HCT116 (cell line): ENCODE data around the gene RPS17. TPM values are rescaled to one million over a fixed set of nuclear protein-coding genes. Genes with fewer than 3 reads are reported as not detected.

Experiments
- ATAC-seq: fragments of 200-7000 bp; cut with Tn5 transposase; 2 replicates; pipeline ENCODE4 v1.9.1; 2020; ENCODE audit warnings: mild to moderate bottlenecking, moderate library complexity
- BruUV-seq: library from RNA; stranded (reverse); fragments of 400-500 nt; replicated peaks from 2 replicates; lab custom pipeline; 2021; lab: Mats Ljungman, UMichigan
- CTCF ChIA-PET: fragments of 300-600 bp; sonication (Branson Sonifier 250); formaldehyde crosslinking; loops from one replicate; lab custom pipeline; 2021; ENCODE audit warnings: antibody characterized with exemption; lab: Charles Lee
- POLR2A ChIA-PET: fragments of 300-600, 350-600 bp; sonication (Branson Sonifier 250); formaldehyde crosslinking; loops from one replicate; lab custom pipeline; 2021; ENCODE audit warnings: antibody characterized with exemption; lab: Charles Lee
- RAD21 ChIA-PET, 2 experiments: fragments of 300-600 bp; sonication (Branson Sonifier 250); formaldehyde crosslinking; loops; one replicate each; lab custom pipeline; 2023; ENCODE audit warnings: low total read pairs in 2 of 2; ENCODE audit not compliant: uncharacterized antibody in 2 of 2, unreplicated experiment in 2 of 2, low non-redundant PET in 1 of 2; lab: Charles Lee
- DNase-seq: peaks from one replicate; pipeline ENCODE4 v3.0.0-alpha.2; 2010; ENCODE audit warnings: low read depth, low spot score
- H2AFZ ChIP-seq: fragments of 200-600 bp; shearing (Covaris generic), sonication (generic); 2 replicates; pipeline ENCODE4 v1.6.1; 2017; ENCODE audit warnings: low read depth, mixed run types, mixed read lengths, antibody characterized with exemption, low read length; ENCODE audit not compliant: poor library complexity, severe bottlenecking
- H3K27ac ChIP-seq: 2 replicates; pipeline ENCODE4 v1.5.1; 2012; ENCODE audit warnings: low read depth, low read length
- H3K27me3 ChIP-seq: fragments of 200-600 bp; sonication (generic); 2 replicates; pipeline ENCODE4 v1.6.1; 2016; ENCODE audit warnings: mixed run types, low read length, mixed read lengths; ENCODE audit not compliant: insufficient read depth
- H3K36me3 ChIP-seq, 2 experiments: fragments of 200-500 bp in 1 of 2; fragments of 200-600 bp in 1 of 2; sonication (Bioruptor generic) in 1 of 2; sonication (generic) in 1 of 2; 2 replicates each; pipeline versions ENCODE4 v1.5.1 to v1.6.1; 2014 to 2016; ENCODE audit warnings: low read length in 2 of 2, inconsistent platforms in 1 of 2, mixed read lengths in 1 of 2, mixed run types in 1 of 2; ENCODE audit not compliant: insufficient read depth in 2 of 2, control insufficient read depth in 1 of 2
- H3K4me1 ChIP-seq, 2 experiments: fragments of 200-600 bp in 1 of 2; sonication (generic) in 1 of 2; 2 replicates each; pipeline versions ENCODE4 v1.5.1 to v1.6.1; 2012 to 2017; ENCODE audit warnings: low read length in 2 of 2, inconsistent platforms in 1 of 2, mild to moderate bottlenecking in 1 of 2, mixed read lengths in 1 of 2, mixed run types in 1 of 2, moderate library complexity in 1 of 2; ENCODE audit not compliant: insufficient read depth in 2 of 2, control insufficient read depth in 1 of 2
- H3K4me2 ChIP-seq: fragments of 200-600 bp; sonication (generic); 2 replicates; pipeline ENCODE4 v1.6.1; 2017; ENCODE audit warnings: mixed run types, low read length, mixed read lengths
- H3K4me3 ChIP-seq, 2 experiments: fragments of 200-600 bp in 1 of 2; sonication (generic) in 1 of 2; replicated peaks in 1 of 2; 2 replicates each; pipeline ENCODE4 v1.5.1; 2011 to 2016; ENCODE audit warnings: low read length in 2 of 2, control low read depth in 1 of 2, low read depth in 1 of 2, mild to moderate bottlenecking in 1 of 2, mixed read lengths in 1 of 2, mixed run types in 1 of 2
- H3K79me2 ChIP-seq: fragments of 200-600 bp; sonication (generic); 2 replicates; pipeline ENCODE4 v1.6.1; 2017; ENCODE audit warnings: mild to moderate bottlenecking, mixed run types, low read length, moderate library complexity, mixed read lengths; ENCODE audit not compliant: insufficient read depth
- H3K9ac ChIP-seq: fragments of 200-600 bp; sonication (generic); 2 replicates; pipeline ENCODE4 v1.6.1; 2016; ENCODE audit warnings: low read length, mixed read lengths
- H3K9me2 ChIP-seq: fragments of 200-600 bp; sonication (generic), shearing (Covaris generic); 2 replicates; pipeline ENCODE4 v1.6.1; 2017; ENCODE audit warnings: mixed run types, mild to moderate bottlenecking, moderate library complexity; ENCODE audit not compliant: insufficient read depth
- H3K9me3 ChIP-seq, 2 experiments: fragments of 200-500 bp in 1 of 2; fragments of 200-600 bp in 1 of 2; sonication (Bioruptor generic) in 1 of 2; sonication (generic) in 1 of 2; 2 replicates each; pipeline ENCODE4 v1.6.1; 2014 to 2017; ENCODE audit warnings: low read length in 2 of 2, mixed read lengths in 2 of 2, inconsistent platforms in 1 of 2, low read depth in 1 of 2, mild to moderate bottlenecking in 1 of 2, mixed run types in 1 of 2, moderate library complexity in 1 of 2; ENCODE audit not compliant: control insufficient read depth in 1 of 2, insufficient read depth in 1 of 2
- H4K20me1 ChIP-seq: fragments of 200-600 bp; sonication (generic), shearing (Covaris generic); 2 replicates; pipeline ENCODE4 v1.6.1; 2017; ENCODE audit warnings: mixed run types, mild to moderate bottlenecking, moderate library complexity; ENCODE audit not compliant: insufficient read depth
- CBX3 ChIP-seq: IDR thresholded peaks from 2 replicates; pipeline ENCODE4 v1.6.1; 2012; ENCODE audit warnings: low read depth
- CEBPB ChIP-seq: IDR thresholded peaks from 2 replicates; pipeline ENCODE4 v1.6.1; 2012; ENCODE audit warnings: low read depth
- CTCF ChIP-seq, 3 experiments: fragments of 200-600 bp in 1 of 3; sonication (generic) in 1 of 3; IDR thresholded peaks in 2 of 3; conservative IDR thresholded peaks in 1 of 3; 2 replicates each; pipeline ENCODE4 v1.5.1; 2012 to 2017; ENCODE audit warnings: low read depth in 2 of 3, low read length in 2 of 3, antibody characterized with exemption in 1 of 3, borderline replicate concordance in 1 of 3, control low read depth in 1 of 3, mild to moderate bottlenecking in 1 of 3, mixed read lengths in 1 of 3, mixed run types in 1 of 3, moderate library complexity in 1 of 3; ENCODE audit not compliant: insufficient read depth in 1 of 3
- EGR1 ChIP-seq: IDR thresholded peaks from 2 replicates; pipeline ENCODE4 v1.6.1; 2012; ENCODE audit warnings: low read depth
- EZH2 ChIP-seq: fragments of 200-600 bp; sonication (generic); IDR thresholded peaks from 2 replicates; pipeline ENCODE4 v1.6.1; 2017; ENCODE audit warnings: antibody characterized with exemption, mixed run types
- FOSL1 ChIP-seq: IDR thresholded peaks from 2 replicates; pipeline ENCODE4 v1.6.1; 2012; ENCODE audit warnings: low read depth
- JUND ChIP-seq: IDR thresholded peaks from 2 replicates; pipeline ENCODE4 v1.6.1; 2012
- MAX ChIP-seq: IDR thresholded peaks from 2 replicates; pipeline ENCODE4 v1.6.1; 2012
- POLR2A ChIP-seq: IDR thresholded peaks from 2 replicates; pipeline ENCODE4 v1.7.0; 2011; ENCODE audit warnings: borderline replicate concordance; ENCODE audit not compliant: insufficient read depth, insufficient read length; ENCODE audit errors: extremely low read depth
- POLR2AphosphoS5 ChIP-seq: IDR thresholded peaks from 2 replicates; pipeline ENCODE4 v1.6.1; 2011; ENCODE audit warnings: mild to moderate bottlenecking, low read depth, low read length, moderate library complexity
- REST ChIP-seq: IDR thresholded peaks from 2 replicates; pipeline ENCODE4 v1.6.1; 2012; ENCODE audit warnings: low read depth
- SIN3A ChIP-seq: IDR thresholded peaks from 2 replicates; pipeline ENCODE4 v1.6.1; 2012; ENCODE audit warnings: low read depth
- SP1 ChIP-seq: IDR thresholded peaks from 2 replicates; pipeline ENCODE4 v1.6.1; 2012; ENCODE audit warnings: low read depth
- TCF7L2 ChIP-seq: IDR thresholded peaks from 2 replicates; pipeline ENCODE4 v1.7.0; 2011; ENCODE audit warnings: borderline replicate concordance, inconsistent platforms; ENCODE audit not compliant: insufficient read depth, insufficient read length; ENCODE audit errors: extremely low read depth
- YY1 ChIP-seq: IDR thresholded peaks from 2 replicates; pipeline ENCODE4 v1.6.1; 2011; ENCODE audit warnings: low read length, low read depth, moderate library complexity, mild to moderate bottlenecking; ENCODE audit not compliant: insufficient replicate concordance; ENCODE audit errors: extremely low read depth
- ZBTB33 ChIP-seq: IDR thresholded peaks from 2 replicates; pipeline ENCODE4 v1.6.1; 2011; ENCODE audit warnings: mild to moderate bottlenecking, low read length, moderate library complexity; ENCODE audit not compliant: insufficient replicate concordance; ENCODE audit errors: extremely low read depth
- ZFX ChIP-seq: fragments of 450-650 bp; IDR thresholded peaks from 2 replicates; pipeline ENCODE4 v1.6.1; 2017
- ZNF274 ChIP-seq: fragments of 200-500 bp; sonication (Bioruptor generic); IDR thresholded peaks from 2 replicates; pipeline ENCODE4 v1.6.1; 2014; ENCODE audit warnings: mild to moderate bottlenecking, low read depth, low read length, inconsistent platforms
- intact Hi-C: fragments of 100-400 bp; cut with micrococcal nuclease; formaldehyde crosslinking; loops from 2 replicates; pipeline ENCODE4 v1.10.0; 2022
- total RNA-seq: library from RNA; stranded (reverse); gene quantifications from one replicate; pipeline ENCODE4 v1.2.1, GENCODE V29; 2021; ENCODE audit not compliant: unreplicated experiment

RPS17 gene
- total RNA-seq, 1 experiment from 2014 or later: 2,385 TPM

GRCh38 chr15:82558502-82558901 lies 18.2 kb upstream of the RPS17 start:
- no peak for TF ChIP-seq ZNF274
- no peak for TF ChIP-seq EZH2
- TF ChIP-seq FOSL1: no peak
- TF ChIP-seq MAX: no peak
- TF ChIP-seq YY1: no peak
- no peak for TF ChIP-seq SP1
- no peak for TF ChIP-seq CEBPB
- no peak for TF ChIP-seq TCF7L2
- TF ChIP-seq REST: no peak
- no peak for TF ChIP-seq POLR2A
- no peak for TF ChIP-seq ZFX
- TF ChIP-seq CBX3: no peak
- TF ChIP-seq POLR2AphosphoS5: no peak
- TF ChIP-seq SIN3A: no peak
- TF ChIP-seq ZBTB33: no peak
- TF ChIP-seq EGR1: no peak
- no peak for TF ChIP-seq JUND
- no peak for TF ChIP-seq CTCF (IDR thresholded peaks at IDR 0.05 in 2 of 3, conservative IDR thresholded peaks at IDR 0.05 in 1 of 3; ENCODE audit: borderline replicate concordance in 1 of 3, insufficient read depth in 1 of 3, low read depth in 2 of 3, low read length in 2 of 3)
- ATAC-seq: no peak
- Histone ChIP-seq H3K4me3 (no peak overlapping the region), H4K20me1 (no peaks in the 10 kb centered on the region), H3K9me2 (no peaks in the 10 kb centered on the region), H2AFZ (no peak overlapping the region), H3K27me3 (peaks cover 4% of the 10 kb centered on the region), H3K79me2 (no peaks in the 10 kb centered on the region), H3K36me3 (no peaks in the 10 kb centered on the region), H3K9me3 (no peaks in the 10 kb centered on the region), H3K9ac (no peak overlapping the region), H3K4me2 (no peak overlapping the region), H3K4me1 (no peaks in the 10 kb centered on the region), H3K27ac (no peak overlapping the region)
- POLR2A ChIA-PET: interaction anchor here (1.4 kb wide), 1 partner anchor 11 kb away, joined by 3 read pairs; no protein-coding TSS in a partner anchor
- no TSS peak for BruUV-seq
- no peak for DNase-seq
- intact Hi-C loops: no loop called here
- CTCF ChIA-PET: no interaction called here
- RAD21 ChIA-PET: no interaction called here
